Neural progenitor cell (in vitro differentiated cells): ENCODE data around the gene GTPBP6. TPM values are rescaled to one million over a fixed set of nuclear protein-coding genes. Genes with fewer than 3 reads are reported as not detected.

Experiments used
- DNase-seq: peaks from one replicate; pipeline ENCODE4 v3.0.0-alpha.2; 2016; ENCODE audit warnings: low spot score
- H2AFZ ChIP-seq: fragments of 200-600 bp; sonication (generic); replicated peaks from 2 replicates; pipeline ENCODE4 v1.6.1; 2016; ENCODE audit warnings: antibody characterized with exemption
- H3F3A ChIP-seq: fragments of 200-600 bp; sonication (generic); 2 replicates; pipeline ENCODE4 v1.6.1; 2016; ENCODE audit warnings: antibody characterized with exemption, low read depth
- H3K27ac ChIP-seq: fragments of 200-600 bp; sonication (generic); 2 replicates; pipeline ENCODE4 v1.5.1; 2016; ENCODE audit warnings: mild to moderate bottlenecking
- H3K27me3 ChIP-seq: fragments of 200-600 bp; sonication (generic); 2 replicates; pipeline ENCODE4 v1.6.1; 2016; ENCODE audit warnings: mild to moderate bottlenecking, moderate library complexity
- H3K36me3 ChIP-seq: fragments of 200-600 bp; sonication (generic); 2 replicates; pipeline ENCODE4 v1.5.1; 2016
- H3K4me1 ChIP-seq: fragments of 200-600 bp; sonication (generic); 2 replicates; pipeline ENCODE4 v1.6.1; 2016; ENCODE audit warnings: mixed run types
- H3K4me2 ChIP-seq: fragments of 200-600 bp; sonication (generic); 2 replicates; pipeline ENCODE4 v1.6.1; 2016
- H3K4me3 ChIP-seq: fragments of 200-600 bp; sonication (generic); 2 replicates; pipeline ENCODE4 v1.5.1; 2016
- H3K79me2 ChIP-seq: fragments of 200-600 bp; sonication (generic); 2 replicates; pipeline ENCODE4 v1.6.1; 2016; ENCODE audit warnings: low read depth
- H3K9ac ChIP-seq: fragments of 200-600 bp; sonication (generic); 2 replicates; pipeline ENCODE4 v1.6.1; 2016
- H3K9me3 ChIP-seq: fragments of 200-600 bp; sonication (generic); 2 replicates; pipeline ENCODE4 v1.5.1; 2016; ENCODE audit warnings: low read depth
- H4K20me1 ChIP-seq: fragments of 200-600 bp; sonication (generic); 2 replicates; pipeline ENCODE4 v1.6.1; 2016; ENCODE audit warnings: low read depth
- H3K27ac Mint-ChIP-seq: 3 replicates; pipeline ENCODE4 v1.8.0; 2021; ENCODE audit warnings: mixed read lengths
- H3K27me3 Mint-ChIP-seq: 2 replicates; pipeline ENCODE4 v1.8.0; 2022; ENCODE audit warnings: low read depth, mild to moderate bottlenecking, inconsistent platforms, moderate library complexity, mixed read lengths; ENCODE audit not compliant: insufficient read depth
- H3K36me3 Mint-ChIP-seq: 3 replicates; pipeline ENCODE4 v1.8.0; 2021; ENCODE audit warnings: mixed read lengths
- H3K4me1 Mint-ChIP-seq: 3 replicates; pipeline ENCODE4 v1.8.0; 2021; ENCODE audit warnings: mixed read lengths
- H3K4me3 Mint-ChIP-seq: 3 replicates; pipeline ENCODE4 v1.8.0; 2021; ENCODE audit warnings: mild to moderate bottlenecking, moderate library complexity, mixed read lengths
- H3K9me3 Mint-ChIP-seq: 3 replicates; pipeline ENCODE4 v1.8.0; 2020; ENCODE audit warnings: mixed read lengths
- EZH2 ChIP-seq: fragments of 200-600 bp; sonication (generic); IDR thresholded peaks from 2 replicates; pipeline ENCODE4 v1.6.1; 2017; ENCODE audit warnings: antibody characterized with exemption, mild to moderate bottlenecking, moderate library complexity
- EZH2phosphoT487 ChIP-seq: fragments of 200-600 bp; sonication (generic); IDR thresholded peaks from 2 replicates; pipeline ENCODE4 v1.6.1; 2017; ENCODE audit warnings: antibody characterized with exemption
- total RNA-seq: library from RNA; depleted of rRNA; stranded (reverse); fragments of >200 nt; gene quantifications from 2 replicates; pipeline ENCODE4 v1.2.3, GENCODE V29; 2015; ENCODE audit warnings: low replicate concordance
- TF ChIP-seq, protein P1 (sequence below): fragments of 200-600 bp; sonication (generic); IDR thresholded peaks from 2 replicates; pipeline ENCODE4 v1.5.1; 2017; ENCODE audit warnings: antibody characterized with exemption, mild to moderate bottlenecking

The GTPBP6 gene
- total RNA-seq, 1 donor from 2014 or later, result 16.6 TPM

- peaks cover 4% of the 10 kb centered on the region for H3K36me3 Mint-ChIP-seq
- Histone ChIP-seq H3K36me3 (no peaks in the 10 kb centered on the region), H2AFZ (no peak overlapping the region), H3K9ac (peak overlapping the region; percentile 1), H3K27me3 (peaks cover 6% of the 10 kb centered on the region), H3K9me3 (no peaks in the 10 kb centered on the region), H3F3A (peaks cover 33% of the 10 kb centered on the region), H3K79me2 (peaks cover 3% of the 10 kb centered on the region), H3K4me3 (peak overlapping the region; percentile 62), H3K4me2 (peak overlapping the region; percentile 90), H3K27ac (no peak overlapping the region), H3K4me1 (peaks cover 9% of the 10 kb centered on the region), H4K20me1 (no peaks in the 10 kb centered on the region)
- H3K4me1 Mint-ChIP-seq, result peaks cover 23% of the 10 kb centered on the region
- H3K4me3 Mint-ChIP-seq, result peak overlapping the region; percentile 79
- H3K27me3 Mint-ChIP-seq, result peaks cover 13% of the 10 kb centered on the region
- peak; percentile 27 for DNase-seq
- H3K27ac Mint-ChIP-seq, result no peak overlapping the region
- H3K9me3 Mint-ChIP-seq, result no peaks in the 10 kb centered on the region
- no peak for TF ChIP-seq EZH2
- TF ChIP-seq, protein P1, sequence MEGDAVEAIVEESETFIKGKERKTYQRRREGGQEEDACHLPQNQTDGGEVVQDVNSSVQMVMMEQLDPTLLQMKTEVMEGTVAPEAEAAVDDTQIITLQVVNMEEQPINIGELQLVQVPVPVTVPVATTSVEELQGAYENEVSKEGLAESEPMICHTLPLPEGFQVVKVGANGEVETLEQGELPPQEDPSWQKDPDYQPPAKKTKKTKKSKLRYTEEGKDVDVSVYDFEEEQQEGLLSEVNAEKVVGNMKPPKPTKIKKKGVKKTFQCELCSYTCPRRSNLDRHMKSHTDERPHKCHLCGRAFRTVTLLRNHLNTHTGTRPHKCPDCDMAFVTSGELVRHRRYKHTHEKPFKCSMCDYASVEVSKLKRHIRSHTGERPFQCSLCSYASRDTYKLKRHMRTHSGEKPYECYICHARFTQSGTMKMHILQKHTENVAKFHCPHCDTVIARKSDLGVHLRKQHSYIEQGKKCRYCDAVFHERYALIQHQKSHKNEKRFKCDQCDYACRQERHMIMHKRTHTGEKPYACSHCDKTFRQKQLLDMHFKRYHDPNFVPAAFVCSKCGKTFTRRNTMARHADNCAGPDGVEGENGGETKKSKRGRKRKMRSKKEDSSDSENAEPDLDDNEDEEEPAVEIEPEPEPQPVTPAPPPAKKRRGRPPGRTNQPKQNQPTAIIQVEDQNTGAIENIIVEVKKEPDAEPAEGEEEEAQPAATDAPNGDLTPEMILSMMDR, result no peak
- TF ChIP-seq EZH2phosphoT487, result no peak
Measured at GRCh38 chrX:276581-277201, 41.9 kb downstream of the GTPBP6 start.

DNA sequence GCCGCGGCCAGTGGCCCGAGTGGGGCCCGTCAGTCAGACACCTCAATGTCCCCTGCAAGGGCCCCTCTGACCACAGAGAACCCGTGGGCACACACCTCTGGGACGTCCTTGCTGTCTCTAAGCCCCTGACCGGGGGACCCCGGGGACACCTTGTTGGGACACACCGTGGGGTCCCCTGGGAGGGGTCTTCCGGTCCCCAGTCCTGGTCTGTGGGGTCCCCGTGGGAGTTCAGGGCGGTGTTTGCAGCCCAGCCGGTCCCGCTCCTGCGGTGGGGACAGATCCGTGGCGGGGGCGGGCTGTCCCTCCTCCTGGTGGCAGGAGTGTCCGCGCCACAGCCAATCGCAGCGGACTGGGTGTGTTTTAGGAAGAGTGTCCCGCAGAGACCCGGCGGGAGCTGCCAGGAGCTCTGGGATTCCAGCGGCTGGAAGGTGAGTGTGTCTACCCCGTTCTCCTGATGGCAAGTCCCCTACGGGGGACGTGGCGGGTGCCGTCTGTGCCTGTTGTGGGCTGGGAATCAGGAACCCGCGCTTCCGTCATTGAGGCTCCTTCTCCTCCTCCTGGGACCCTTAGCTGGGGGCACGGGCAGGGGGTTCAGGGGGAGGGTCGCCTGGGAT lies 42.5 kb downstream of the GTPBP6 start:
- peak overlapping the region; percentile 90 for H3K4me2 ChIP-seq
- Mint-ChIP-seq H3K4me3 (peak overlapping the region; percentile 79), H3K4me1 (peaks cover 17% of the 10 kb centered on the region), H3K27me3 (peaks cover 11% of the 10 kb centered on the region), H3K27ac (no peak overlapping the region), H3K9me3 (no peaks in the 10 kb centered on the region), H3K36me3 (peaks cover 4% of the 10 kb centered on the region)
- peaks cover 26% of the 10 kb centered on the region for H3F3A ChIP-seq
- H3K27me3 ChIP-seq, result peaks cover 6% of the 10 kb centered on the region
- TF ChIP-seq EZH2phosphoT487 (no peak), EZH2 (no peak)
- TF ChIP-seq, protein P1, result no peak
- H2AFZ ChIP-seq, result no peak overlapping the region
- H3K4me3 ChIP-seq, result peak overlapping the region; percentile 62
- H4K20me1 ChIP-seq, result no peaks in the 10 kb centered on the region
- H3K9me3 ChIP-seq, result no peaks in the 10 kb centered on the region
- DNase-seq, result peak; percentile 87
- H3K36me3 ChIP-seq, result no peaks in the 10 kb centered on the region
- H3K27ac ChIP-seq, result no peak overlapping the region
- peaks cover 9% of the 10 kb centered on the region for H3K4me1 ChIP-seq
- H3K9ac ChIP-seq, result peak overlapping the region; percentile 21
- no peaks in the 10 kb centered on the region for H3K79me2 ChIP-seq

- Mint-ChIP-seq H3K4me1 (peaks cover 17% of the 10 kb centered on the region), H3K36me3 (peaks cover 4% of the 10 kb centered on the region), H3K27ac (no peak overlapping the region), H3K9me3 (no peaks in the 10 kb centered on the region), H3K4me3 (peak overlapping the region; percentile 80), H3K27me3 (peaks cover 10% of the 10 kb centered on the region)
- Histone ChIP-seq H3K36me3 (no peaks in the 10 kb centered on the region), H4K20me1 (no peaks in the 10 kb centered on the region), H3F3A (peaks cover 29% of the 10 kb centered on the region), H3K9ac (peak overlapping the region; percentile 21), H3K79me2 (no peaks in the 10 kb centered on the region), H3K4me2 (peak overlapping the region; percentile 90), H3K27me3 (peaks cover 6% of the 10 kb centered on the region), H3K4me3 (peak overlapping the region; percentile 62), H3K27ac (no peak overlapping the region), H3K4me1 (peaks cover 9% of the 10 kb centered on the region), H2AFZ (no peak overlapping the region), H3K9me3 (no peaks in the 10 kb centered on the region)
- TF ChIP-seq, protein P1, result no peak
- TF ChIP-seq EZH2phosphoT487 (no peak), EZH2 (no peak)
- DNase-seq, result peak; percentile 45
Measured at GRCh38 chrX:275476-275966, 43.1 kb downstream of the GTPBP6 start.
